HG03521 (cell line): Measurements from ENCODE around the gene UBASH3B.

Experiments
- ATAC-seq: cut with Tn5 transposase; IDR thresholded peaks from one replicate; pipeline ENCODE4 v1.9.1; 2021; ENCODE audit warnings: mild to moderate bottlenecking, moderate library complexity; ENCODE audit not compliant: unreplicated experiment

The UBASH3B gene

GRCh38 chr11:122677256-122677655 lies 21.7 kb downstream of the UBASH3B start:
- ATAC-seq, result no peak

- no peak for ATAC-seq
Observed at GRCh38 chr11:122678406-122678805, 22.9 kb downstream of the UBASH3B start.

- ATAC-seq, result no peak
Observed at GRCh38 chr11:122679466-122679865, 23.9 kb downstream of the UBASH3B start.

- ATAC-seq, result no peak
Observed at GRCh38 chr11:122681070-122681469, 25.5 kb downstream of the UBASH3B start.

- no peak for ATAC-seq
Observed at GRCh38 chr11:122681735-122682134, 26.2 kb downstream of the UBASH3B start.

GRCh38 chr11:122682464-122682863 lies 26.9 kb downstream of the UBASH3B start:
- ATAC-seq, result no peak

- ATAC-seq, result no peak
Observed at GRCh38 chr11:122685041-122685440, 29.5 kb downstream of the UBASH3B start.

- no peak for ATAC-seq
Observed at GRCh38 chr11:122686111-122686510, 30.6 kb downstream of the UBASH3B start.

GRCh38 chr11:122690384-122690783 lies 34.9 kb downstream of the UBASH3B start:
- ATAC-seq, result no peak

- no peak for ATAC-seq
Observed at GRCh38 chr11:122690801-122691548, 35.5 kb downstream of the UBASH3B start.

GRCh38 chr11:122691549-122692150 lies 36.1 kb downstream of the UBASH3B start:
- ATAC-seq, result no peak

- ATAC-seq, result no peak
Observed at GRCh38 chr11:122692444-122692843, 36.9 kb downstream of the UBASH3B start.

- no peak for ATAC-seq
Observed at GRCh38 chr11:122695076-122695615, 39.6 kb downstream of the UBASH3B start.

GRCh38 chr11:122696662-122697061 lies 41.1 kb downstream of the UBASH3B start:
- ATAC-seq, result peak; percentile 56

GRCh38 chr11:122697636-122698167 lies 42.2 kb downstream of the UBASH3B start:
- ATAC-seq, result peak; percentile 86

GRCh38 chr11:122698392-122698791 lies 42.9 kb downstream of the UBASH3B start:
- ATAC-seq, result no peak

GRCh38 chr11:122700666-122701065 lies 45.1 kb downstream of the UBASH3B start:
- ATAC-seq, result no peak

- ATAC-seq, result no peak
Observed at GRCh38 chr11:122701143-122701542, 45.6 kb downstream of the UBASH3B start.

GRCh38 chr11:122703541-122704272 lies 48.2 kb downstream of the UBASH3B start:
- no peak for ATAC-seq

- ATAC-seq, result no peak
Observed at GRCh38 chr11:122705396-122705795, 49.9 kb downstream of the UBASH3B start.
